Stimulated activated CD8-positive, alpha-beta memory T cell treated with anti-CD3 and anti-CD28 coated beads, Interleukin-7, amount 100 ng/mL, for 24 hours (primary cell): ENCODE results near the gene SAMD3.
"Not testable (repeated sequence)": the region's sequence is repeated elsewhere in the genome, so short reads cannot be mapped to it uniquely, and the experiment has no call there.

ENCODE experiments used
- DNase-seq: peaks from one replicate; pipeline ENCODE4 v3.0.0-alpha.2; 2020; ENCODE audit warnings: low read depth

SAMD3 gene

DNA sequence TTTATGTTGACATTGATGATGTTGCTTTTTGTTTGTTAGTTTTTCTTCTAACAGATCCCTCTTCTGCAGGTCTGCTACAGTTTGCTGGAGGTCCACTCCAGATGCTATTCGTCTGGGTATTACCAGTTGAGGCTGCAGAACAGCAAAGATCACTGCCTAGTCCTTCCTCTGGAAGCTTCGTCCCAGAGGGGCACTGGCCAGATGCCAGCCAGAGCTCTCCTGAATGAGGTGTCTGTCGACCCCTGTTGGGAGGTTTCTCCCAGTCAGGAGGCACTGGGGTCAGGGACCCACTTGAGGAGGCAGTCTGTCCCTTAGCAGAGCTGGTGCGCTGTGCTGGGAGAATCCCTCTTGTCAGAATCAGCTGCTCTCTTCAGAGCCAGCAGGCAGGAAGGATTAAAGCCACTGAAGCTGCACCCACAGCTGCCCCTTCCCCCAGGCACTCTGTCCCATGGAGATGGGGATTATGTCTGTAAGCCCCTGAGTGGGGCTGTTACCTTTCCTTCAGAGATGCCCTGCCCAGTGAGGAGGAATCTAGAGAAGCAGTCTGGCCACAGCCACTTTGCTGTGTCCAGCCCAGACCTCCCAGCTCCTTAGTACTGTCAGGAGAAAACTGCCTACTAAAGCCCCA lies 49.3 kb downstream of the SAMD3 start:
- DNase-seq, result not testable (repeated sequence)

DNA sequence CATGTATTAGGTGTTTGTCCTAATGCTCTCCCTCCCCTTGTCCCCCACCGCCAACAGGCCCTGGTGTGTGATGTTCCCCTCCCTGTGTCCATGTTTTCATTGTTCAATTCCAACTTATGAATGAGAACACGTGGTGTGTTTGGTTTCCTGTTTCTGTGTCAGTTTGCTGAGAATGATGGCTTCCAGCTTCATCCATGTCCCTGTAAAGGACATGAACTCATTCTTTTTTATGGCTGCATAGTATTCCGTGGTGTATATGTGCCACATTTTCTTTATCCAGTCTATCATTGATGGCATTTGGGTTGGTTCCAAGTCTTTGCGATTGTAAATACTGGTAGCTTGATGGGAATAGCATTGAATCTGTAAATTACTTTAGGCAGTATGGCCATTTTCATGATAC lies 52.6 kb downstream of the SAMD3 start:
- not testable (repeated sequence) for DNase-seq

DNA sequence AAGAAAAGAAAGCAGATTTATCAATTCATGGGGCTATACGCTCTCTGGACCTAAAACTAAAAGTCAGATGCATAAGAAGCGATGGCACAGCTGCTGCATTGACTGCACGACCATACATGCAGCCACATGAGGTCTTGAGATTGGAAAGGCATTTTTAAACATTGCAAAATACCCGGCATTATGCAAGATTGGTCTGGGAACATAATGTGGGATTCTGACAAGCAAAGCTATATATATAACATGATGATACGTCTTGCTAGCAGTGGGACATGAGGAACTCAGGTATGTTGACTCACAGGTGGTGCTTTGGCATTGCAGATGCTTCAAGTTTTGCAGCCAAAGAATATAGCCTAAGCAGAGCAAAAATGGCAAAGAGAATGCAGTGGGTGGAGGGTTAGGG lies 55.1 kb downstream of the SAMD3 start:
- no peak for DNase-seq

DNA sequence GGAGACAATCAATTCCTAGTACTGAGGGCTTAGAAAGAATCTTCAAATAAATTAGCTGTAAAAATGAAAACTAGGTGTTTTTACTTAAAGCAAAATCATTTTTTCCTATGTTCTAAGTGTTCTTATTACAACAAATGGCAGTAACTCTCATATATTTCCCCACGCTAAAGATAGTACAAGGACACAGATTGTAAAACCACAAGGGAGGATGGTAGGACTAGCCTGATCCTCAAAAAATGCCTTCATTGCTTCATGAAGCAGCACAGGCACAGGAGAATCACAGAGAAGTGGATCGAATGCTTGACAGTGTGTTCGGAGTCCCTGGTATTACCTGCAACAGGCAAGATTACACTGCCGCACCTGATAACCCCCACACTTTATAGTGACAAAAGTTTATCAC lies 58.5 kb downstream of the SAMD3 start:
- no peak for DNase-seq

DNA sequence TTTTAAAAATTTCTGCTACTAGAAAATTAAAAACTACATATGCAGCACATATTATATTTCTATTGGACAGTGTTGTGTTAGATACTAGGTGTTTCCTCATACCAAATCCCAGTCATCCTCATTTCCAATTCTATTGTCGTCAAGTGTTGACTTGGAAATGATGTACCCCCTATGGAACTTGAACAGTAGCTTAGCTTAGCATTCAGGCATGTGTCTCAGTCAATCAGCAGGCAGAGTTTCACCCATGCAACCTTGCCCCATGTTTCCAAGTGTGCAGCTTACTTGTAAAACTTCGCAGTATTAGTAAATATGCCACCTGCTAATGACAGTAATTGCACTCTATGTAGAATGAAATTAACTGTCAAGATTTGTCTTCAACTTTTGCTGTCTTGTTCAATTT lies 59.5 kb downstream of the SAMD3 start:
- DNase-seq, result no peak

DNA sequence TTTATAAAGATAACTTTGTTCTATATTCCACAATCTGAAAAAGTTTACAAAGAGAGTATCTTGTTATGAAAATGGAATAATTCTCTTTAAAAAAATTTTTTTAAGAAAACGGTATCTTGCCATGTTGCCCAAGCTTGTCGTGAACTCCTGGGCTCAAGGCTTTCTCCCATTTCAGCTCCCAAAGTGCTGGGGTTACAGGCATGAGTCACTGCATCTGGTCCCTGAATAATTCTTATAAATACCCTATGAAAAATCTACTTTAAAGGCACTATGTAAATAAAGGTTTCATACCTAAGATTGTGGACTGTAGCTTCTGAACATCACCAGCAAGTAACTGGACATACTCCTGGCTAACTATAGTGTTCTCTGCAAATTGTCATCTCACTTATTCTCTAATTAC lies 60.3 kb downstream of the SAMD3 start:
- no peak for DNase-seq

DNA sequence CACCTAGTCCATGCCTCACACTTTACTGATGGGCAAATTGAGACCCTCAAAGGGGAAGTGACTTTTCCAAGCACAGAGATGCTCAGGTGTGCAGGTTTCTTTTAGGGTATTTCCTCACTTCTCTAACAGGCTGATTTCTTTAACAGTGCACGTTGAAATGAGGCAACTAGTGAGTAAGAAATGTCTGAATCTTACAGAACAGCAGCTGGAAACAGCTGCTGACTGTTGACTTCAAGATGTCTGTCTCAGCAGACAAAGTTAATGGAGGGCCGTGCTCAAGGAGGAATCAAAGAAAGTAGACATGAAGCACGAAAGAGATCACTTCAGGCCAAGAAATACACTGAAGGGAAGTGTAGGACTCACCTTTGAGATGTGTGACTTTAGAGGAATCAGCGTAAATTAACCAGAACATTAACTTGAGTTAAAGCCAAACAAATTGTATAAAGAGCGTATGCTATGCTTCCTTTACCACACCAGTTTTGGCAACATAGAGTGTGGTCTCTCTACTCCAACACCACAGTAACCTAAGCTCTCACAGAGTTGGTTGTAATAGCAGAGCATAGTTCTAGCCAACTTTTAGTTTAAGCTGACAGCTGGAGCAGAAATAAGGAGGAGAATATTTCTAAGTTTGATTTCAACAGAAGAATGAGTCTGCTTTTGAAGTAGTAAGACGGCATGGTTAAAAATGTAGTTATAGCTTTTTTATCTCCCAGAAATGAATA lies 60.9 kb downstream of the SAMD3 start:
- no peak for DNase-seq

DNA sequence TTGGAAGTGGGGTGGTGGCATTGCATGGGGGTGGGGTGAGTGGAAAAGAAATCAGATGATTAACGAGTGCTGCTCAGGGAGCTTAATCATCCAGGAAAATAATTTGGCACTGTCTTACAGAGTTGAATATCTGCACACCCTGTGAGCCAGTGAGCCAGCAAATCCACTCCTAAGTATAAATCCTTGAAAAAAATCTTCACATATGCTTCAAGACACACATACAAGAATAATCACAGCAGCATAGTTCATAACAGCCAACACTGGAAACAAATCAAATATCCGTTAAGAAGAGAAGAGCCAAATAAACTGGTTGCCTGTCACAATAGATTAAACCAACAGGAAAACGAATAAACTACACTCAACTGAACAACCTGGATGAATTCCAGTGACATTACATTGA lies 62.8 kb downstream of the SAMD3 start:
- no peak for DNase-seq

DNA sequence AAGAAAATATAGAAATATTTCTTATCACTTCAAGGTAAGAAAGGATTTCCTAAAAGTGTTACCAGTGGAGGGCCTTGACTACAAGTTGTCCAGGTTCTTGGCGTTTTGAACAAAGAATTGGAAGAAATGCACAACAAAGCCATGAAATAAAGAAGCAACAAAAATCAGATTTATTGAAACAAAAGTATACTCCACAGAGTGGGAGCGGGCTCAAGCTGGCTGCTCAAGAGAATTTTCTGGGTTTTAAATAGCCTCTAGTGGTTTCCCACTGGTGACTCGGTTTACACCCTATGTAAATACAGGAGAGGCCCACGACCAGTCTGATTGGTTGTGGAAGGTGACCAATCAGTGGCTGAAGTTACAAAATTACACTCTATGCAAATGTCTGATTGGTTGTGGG lies 64.2 kb downstream of the SAMD3 start:
- DNase-seq, result no peak

DNA sequence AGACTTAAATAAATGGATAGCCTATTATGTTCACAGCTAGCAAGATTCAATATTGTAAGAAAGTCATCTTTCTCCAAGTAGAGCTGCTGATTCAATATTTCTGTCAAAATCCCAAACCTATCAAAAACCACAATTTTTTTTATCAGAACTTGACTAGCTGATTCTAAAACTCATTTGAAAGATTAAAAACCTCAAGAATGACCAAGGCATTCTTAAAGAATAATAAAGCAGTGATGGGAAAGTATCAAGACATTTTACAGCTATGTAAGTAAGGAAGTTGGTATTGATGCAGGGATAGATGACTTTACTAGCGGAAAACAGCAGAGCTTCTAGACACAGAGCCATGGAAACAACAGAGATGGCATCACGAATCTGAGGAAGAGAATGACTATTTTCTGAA lies 64.7 kb downstream of the SAMD3 start:
- DNase-seq, result no peak

DNA sequence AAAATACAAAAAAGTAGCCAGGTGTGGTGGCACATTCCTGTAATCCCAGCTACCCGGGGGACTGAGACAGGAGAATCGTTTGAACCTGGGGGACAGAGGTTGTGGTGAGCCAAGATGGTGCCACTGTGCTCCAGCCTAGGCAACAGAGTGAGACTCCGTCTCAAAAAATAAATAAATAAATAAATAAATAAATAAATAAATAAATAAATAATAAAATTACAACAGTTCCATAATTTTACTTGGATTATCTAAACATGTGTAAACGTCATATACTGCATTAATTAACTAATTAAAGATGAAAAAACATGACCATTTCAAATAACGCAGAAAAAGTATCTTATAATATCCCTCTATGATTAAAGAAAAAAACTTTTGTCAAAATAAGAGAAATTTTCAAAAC lies 65.8 kb downstream of the SAMD3 start:
- DNase-seq, result no peak

DNA sequence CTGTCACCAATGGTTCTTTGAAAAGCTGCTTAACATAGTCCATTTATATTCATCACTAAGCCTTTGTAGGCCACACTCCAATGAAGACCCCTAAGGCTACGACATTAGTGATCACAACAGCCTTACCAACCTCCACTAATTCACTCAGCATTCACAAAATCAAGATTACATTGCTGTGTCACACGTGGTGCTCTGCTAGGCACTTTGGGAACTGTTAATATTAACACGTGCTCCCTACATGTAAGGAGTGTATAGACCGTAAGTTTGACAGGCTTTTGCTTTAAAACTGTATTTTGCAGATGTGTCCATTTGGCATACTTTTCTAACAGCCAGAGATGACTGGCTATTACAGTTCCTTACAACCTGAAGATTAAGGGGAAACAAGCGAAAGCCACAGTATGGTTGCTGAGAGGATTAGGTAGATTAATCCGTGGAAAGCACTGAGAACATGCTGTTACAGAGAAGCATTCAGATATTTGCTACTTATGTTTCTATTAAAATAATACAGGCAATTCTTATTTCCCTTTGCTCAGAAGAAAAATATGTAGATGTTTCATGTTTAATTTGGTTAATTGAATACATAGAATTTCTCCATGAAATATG lies 69.7 kb downstream of the SAMD3 start:
- no peak for DNase-seq

DNA sequence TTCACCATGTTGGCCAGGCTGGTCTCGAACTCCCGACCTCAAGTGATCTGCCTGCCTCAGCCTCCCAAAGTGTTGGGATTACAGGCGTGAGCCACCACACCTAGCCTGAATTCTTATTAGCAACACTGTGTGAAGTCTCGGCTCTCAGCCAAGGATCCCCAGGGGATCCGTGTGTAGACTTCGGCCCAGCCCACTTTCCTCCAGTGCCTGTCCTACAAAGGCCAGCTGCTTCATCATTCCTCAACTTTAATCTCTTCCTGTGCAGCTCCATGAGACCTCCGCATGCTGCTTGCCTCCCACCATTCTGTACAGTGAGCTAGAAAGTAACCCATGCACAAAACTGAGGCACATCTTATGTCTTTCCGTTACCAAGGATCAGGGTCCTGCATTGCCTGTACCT lies 71.8 kb downstream of the SAMD3 start:
- no peak for DNase-seq

DNA sequence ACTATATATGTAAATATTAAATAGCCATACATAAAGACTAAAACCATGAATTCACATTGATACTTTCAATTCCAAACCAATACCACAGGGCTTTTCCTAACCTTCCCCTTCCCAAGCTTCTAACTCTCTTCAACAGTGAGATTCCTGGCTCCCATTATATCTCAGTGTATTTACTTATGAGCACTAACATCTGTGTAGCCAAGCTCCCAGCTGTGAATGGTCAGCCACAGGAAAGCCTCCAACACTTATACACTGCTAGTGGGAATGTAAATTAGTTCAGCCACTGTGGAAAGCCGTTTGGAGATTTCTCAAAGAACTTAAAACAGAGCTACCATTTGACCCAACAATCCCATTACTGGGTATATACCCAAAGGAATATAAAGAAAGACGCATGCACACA lies 73.7 kb downstream of the SAMD3 start:
- not testable (repeated sequence) for DNase-seq

DNA sequence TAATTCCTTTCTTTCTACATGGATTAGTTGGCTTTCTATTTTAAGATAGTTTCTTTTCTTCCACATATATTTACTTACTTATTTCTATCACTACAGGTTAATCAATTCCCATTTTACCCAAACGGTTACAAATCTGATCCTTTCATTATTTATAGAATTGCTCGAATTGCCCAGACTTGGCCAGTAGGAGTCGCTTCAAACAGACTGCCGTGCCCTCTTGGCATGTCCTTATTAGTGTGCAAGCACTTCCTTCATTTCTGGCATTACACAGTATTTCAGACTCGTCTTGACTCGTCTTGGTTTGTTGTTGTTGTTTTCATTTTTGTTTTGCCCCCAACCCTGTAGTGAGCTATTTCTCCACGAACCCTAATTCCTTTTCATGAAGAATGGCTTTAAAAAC lies 74.6 kb downstream of the SAMD3 start:
- no peak for DNase-seq

DNA sequence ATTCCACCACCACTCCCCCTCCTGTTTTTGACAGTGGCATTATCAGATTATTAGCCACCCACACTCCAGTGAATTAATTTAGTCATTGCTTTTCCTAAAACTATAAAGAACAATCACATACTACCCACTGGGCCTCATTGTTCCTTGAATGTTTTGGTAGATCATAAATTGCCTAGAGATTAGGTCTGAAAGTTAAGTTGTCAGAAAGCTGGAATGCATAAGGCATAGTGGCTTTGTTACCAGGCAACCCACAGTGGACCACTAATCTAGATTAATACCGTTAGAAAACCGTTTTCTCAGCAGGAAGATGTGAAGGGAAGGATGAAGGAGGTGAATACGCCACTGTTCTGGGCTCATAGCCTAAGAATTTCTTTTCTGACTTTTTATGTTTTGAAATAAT lies 75.6 kb downstream of the SAMD3 start:
- DNase-seq, result no peak

DNA sequence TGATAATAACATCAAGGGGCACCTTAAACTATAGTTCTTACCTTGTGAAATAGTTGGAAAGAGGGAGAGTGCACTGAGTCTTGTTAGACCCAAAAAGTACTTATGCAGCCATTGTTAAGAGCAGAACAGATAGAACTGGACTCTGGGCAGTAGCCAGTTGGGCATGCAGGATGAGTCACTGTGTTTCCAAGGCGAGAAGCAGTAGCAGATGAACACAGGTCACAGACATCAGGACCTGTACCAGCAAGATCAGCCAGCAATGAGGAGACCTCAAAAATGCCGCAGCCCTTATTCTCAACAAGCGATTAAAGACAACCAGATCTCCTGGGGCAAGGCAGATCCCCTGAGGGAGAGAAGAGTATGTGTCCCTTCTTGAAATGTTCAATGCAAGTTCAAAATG lies 79.0 kb downstream of the SAMD3 start:
- no peak for DNase-seq

DNA sequence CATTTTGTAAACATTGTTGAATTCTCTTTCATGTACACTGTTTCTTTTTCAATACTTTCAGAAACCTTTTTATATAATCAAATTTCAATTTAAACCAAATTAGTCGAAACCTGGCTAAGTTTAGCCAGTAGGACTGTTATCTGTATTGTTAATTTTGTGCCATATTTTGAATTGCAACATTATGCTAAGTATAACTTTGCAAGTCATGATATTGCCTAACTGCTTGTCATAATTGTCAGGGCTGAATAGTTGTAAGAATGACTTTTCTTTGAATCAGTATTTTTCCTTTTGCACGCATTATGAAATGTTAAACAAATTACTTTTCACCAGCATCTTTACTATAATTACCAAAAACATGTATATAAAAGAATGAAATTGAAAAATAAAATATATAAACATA lies 82.7 kb downstream of the SAMD3 start:
- no peak for DNase-seq

DNA sequence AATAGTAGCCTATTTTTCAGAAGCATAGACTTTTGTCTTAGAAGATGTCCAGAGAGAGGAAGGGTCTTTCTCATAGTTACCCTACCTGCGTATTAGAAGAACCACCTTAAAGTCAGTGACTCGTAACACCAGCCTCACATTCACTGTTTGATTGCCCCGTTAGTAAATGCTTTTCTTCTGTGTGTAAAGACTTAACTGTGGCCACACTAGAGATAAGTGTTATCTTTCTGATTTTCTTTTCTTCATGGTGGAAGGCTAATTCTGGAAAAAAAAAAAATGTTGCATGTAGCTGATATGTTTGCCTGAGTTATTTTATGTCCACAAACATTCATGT lies 83.9 kb downstream of the SAMD3 start:
- DNase-seq, result no peak

DNA sequence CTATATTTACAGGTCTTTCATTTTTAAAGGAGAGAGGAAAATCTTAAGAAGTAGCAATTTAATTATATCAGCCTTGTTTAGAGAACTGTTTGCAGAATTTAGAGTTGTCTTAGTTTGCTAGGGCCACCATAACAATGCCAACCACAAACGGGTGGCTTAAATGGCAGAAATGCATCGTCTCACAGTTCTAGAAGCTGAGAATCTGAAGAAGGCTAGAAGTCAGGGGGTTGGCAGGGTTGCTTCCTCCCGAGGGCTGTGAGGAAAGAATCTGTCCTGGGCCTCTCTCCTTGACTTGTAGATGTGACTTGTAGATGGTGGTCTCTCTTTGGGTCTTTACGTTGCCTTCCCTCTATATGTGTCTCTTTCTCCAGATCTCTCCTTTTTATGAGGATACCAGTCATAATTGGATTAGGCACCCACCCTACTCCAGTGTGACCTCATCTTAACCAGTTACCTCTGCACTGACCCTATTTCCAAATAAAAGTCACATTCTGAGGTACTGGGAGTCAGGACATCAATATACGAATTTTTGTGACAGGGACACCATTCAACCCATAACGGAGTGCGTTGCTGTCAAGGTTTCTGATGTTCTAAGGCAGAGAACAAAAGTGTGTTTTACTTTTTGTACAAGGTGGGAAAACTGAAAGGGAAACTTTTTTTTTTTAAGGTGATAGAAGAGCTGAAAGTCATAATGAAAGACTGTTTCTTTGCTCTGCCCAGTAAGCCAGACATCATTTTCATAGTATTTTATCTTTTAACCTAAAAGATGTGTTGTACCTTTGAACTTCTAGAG lies 84.4 kb downstream of the SAMD3 start:
- no peak for DNase-seq

DNA sequence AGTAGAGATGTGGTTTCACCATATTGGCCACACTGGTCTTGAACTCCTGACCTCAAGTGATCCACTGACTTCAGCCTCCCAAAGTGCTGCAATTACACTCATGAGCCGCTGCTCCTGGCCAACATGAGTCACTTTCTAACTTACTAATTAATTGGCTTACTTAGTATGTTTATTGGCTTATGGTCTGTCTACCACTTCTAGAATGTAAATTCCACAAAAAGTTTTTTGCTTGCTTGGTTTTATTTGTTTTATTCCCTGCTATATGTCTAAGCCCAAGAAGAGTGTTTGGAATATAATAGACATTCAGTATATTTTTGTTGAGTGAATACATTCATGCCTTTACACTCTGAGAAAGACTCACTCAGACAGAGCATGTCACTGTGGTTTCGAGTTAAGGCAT lies 86.0 kb downstream of the SAMD3 start:
- no peak for DNase-seq

DNA sequence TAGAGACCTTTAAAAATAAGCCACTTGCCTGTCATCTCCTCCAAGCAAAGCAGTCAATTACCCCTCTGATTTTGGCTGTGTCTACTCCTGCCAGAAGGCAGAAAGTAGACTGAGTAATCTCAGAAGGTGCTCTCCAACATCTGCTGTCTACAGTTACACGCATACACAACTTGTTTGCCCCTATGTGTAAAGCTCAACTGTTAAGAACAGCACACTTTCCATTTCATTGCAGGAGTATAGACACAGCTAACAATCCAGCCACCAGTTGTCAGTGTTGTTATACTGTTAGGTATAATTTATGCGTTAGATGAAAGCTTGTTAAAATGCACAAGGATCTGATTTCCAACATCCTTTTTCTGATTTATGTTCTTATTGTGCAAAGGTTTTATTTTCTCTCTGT lies 88.2 kb downstream of the SAMD3 start:
- DNase-seq, result no peak

DNA sequence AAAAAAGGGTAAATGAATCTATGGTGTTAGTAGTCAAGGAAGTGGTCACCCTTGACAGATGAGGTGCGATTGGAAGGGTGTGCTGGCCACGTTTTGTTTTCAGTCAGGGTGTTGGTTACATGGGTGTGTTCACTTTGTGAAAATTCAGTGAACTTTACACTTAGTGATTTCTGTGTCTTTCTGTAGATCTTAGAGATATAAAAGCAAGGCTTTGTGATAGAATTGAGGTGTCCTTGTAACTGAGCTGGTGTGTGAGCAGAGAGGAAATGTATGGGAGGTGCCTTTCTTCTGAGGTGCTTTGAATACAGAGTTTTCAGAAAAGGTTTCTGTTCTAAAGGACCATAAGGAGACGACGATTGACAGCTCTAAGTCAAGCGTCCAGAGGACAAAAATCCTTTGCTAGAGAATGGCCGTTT lies 90.5 kb downstream of the SAMD3 start:
- DNase-seq, result no peak
